ENCODE results near the gene ZBTB7C.

The ZBTB7C gene

DNA sequence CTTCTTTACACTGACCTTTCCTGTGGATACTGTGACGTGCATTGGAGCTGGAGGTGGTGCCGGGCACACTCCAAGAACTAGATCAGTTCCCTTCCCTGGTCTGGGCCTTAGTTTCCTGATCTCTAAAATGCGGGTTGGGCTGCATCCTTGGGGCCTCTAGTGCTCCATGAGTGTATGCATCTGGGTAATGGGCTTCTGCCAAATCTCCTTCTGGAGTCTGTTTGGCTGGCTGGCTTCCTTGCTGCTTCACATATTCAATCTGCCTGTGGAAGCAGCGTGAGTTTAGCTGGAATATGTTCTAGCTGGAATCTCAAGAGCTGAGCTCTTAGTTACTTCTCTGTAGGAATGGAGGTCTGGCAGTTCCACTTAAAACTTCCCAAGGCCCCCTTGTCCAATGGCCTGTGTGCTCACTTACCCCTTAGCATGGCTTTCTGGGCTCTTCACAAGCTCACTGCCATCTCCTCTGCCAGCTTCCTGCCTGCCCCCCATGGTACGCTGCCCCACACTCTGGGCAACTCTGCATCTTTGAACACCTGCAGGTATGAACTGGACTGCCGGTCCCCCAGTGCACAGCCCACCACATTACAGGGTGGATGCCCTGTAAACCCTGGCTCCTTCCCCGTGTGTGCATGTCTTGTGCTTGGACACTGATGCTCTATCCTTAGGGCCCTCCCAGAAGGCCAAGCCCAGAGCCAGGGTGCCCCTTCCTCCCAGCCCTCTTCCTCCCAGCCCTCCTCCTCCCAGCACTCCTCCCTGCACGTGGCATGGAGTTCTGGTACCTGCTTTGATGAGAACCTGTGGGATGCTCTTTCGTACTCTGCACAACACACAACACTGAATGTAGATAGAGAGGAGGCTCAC is 375.2 kb downstream of the ZBTB7C start:
- TF ChIP-seq, protein P1, sequence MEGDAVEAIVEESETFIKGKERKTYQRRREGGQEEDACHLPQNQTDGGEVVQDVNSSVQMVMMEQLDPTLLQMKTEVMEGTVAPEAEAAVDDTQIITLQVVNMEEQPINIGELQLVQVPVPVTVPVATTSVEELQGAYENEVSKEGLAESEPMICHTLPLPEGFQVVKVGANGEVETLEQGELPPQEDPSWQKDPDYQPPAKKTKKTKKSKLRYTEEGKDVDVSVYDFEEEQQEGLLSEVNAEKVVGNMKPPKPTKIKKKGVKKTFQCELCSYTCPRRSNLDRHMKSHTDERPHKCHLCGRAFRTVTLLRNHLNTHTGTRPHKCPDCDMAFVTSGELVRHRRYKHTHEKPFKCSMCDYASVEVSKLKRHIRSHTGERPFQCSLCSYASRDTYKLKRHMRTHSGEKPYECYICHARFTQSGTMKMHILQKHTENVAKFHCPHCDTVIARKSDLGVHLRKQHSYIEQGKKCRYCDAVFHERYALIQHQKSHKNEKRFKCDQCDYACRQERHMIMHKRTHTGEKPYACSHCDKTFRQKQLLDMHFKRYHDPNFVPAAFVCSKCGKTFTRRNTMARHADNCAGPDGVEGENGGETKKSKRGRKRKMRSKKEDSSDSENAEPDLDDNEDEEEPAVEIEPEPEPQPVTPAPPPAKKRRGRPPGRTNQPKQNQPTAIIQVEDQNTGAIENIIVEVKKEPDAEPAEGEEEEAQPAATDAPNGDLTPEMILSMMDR (IDR thresholded peaks at IDR 0.05; ENCODE audit: low read depth, low read length, missing control alignments), result no peak
- in situ Hi-C loops (cut with HindIII; ENCODE audit: low sequenced_read_pairs), result no loop called here
- DNase-seq (ENCODE audit: low read depth), result no peak
- H3K4me3 ChIP-seq (ENCODE audit: low read depth, low read length), result no peak overlapping the region

DNA sequence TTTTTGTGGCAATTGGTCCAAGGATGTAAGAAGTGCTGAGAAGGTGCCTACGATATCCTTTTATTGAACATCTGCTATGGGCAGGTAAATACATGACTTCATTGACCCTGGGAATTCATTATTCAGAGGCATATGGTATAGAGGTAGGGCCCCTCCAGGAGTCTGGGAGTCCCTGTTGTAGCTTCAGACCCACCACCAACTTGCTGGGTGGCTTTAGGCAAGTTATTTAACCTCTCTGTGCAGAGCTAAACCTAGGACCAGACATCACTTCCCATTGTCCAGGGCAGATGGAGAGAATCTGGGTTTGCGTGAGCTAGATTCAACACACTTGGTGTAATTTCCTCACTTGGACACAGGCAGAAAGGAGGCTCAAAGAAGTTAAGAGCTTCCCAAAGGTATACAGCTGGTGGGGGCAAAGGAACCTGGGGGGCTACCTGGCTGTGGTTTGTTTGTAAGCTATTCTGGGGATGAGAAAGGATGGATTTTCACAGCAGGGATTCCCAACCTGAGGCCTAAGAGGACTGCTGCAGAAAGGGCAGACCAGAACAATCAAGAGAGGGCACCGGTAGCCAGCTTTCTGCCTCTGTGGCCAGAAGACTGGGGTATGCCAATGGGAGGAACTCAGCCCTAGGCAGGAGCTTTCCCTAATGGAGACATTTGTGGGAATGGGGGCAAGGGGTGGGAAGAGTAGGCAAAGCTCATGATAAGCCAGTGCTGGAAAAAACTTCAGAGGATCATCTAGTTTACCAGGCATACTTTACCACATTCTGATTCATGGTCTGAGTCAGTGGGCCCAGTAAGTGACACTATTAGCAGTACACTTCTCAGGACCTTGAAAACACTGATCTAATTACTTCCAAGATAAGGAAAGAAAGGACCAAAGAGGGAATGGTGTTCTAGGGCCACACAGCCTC is 376.1 kb downstream of the ZBTB7C start:
- H3K4me3 ChIP-seq (ENCODE audit: low read depth, low read length), result no peak overlapping the region
- in situ Hi-C loops (cut with HindIII; ENCODE audit: low sequenced_read_pairs), result no loop called here
- TF ChIP-seq, protein P1 (IDR thresholded peaks at IDR 0.05; ENCODE audit: low read depth, low read length, missing control alignments), result no peak
- peak; percentile 9 for DNase-seq (ENCODE audit: low read depth)

DNA sequence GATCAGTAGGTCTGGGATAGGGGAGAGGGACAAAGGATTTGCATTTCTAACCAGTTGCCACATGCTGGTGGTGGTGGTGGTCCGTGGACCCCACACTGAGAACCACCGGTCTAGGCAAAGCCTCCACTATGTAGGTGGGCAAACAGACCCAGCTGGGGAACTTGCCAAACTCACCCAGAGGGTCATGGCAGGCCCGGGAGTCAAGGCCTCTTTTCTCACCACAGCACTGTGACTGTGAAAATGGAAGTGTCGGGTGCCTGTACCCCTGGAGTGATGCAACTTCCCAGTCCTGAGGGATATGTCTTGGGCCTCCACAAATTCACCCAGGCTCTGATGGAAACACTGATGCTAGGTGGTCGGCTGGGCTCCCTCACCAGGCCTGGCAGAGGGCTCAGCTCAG is 377.5 kb downstream of the ZBTB7C start:
- DNase-seq (ENCODE audit: low read depth), result no peak
- H3K4me3 ChIP-seq (ENCODE audit: low read depth, low read length), result no peak overlapping the region
- in situ Hi-C loops (cut with HindIII; ENCODE audit: low sequenced_read_pairs), result no loop called here
- TF ChIP-seq, protein P1 (IDR thresholded peaks at IDR 0.05; ENCODE audit: low read depth, low read length, missing control alignments), result no peak

DNA sequence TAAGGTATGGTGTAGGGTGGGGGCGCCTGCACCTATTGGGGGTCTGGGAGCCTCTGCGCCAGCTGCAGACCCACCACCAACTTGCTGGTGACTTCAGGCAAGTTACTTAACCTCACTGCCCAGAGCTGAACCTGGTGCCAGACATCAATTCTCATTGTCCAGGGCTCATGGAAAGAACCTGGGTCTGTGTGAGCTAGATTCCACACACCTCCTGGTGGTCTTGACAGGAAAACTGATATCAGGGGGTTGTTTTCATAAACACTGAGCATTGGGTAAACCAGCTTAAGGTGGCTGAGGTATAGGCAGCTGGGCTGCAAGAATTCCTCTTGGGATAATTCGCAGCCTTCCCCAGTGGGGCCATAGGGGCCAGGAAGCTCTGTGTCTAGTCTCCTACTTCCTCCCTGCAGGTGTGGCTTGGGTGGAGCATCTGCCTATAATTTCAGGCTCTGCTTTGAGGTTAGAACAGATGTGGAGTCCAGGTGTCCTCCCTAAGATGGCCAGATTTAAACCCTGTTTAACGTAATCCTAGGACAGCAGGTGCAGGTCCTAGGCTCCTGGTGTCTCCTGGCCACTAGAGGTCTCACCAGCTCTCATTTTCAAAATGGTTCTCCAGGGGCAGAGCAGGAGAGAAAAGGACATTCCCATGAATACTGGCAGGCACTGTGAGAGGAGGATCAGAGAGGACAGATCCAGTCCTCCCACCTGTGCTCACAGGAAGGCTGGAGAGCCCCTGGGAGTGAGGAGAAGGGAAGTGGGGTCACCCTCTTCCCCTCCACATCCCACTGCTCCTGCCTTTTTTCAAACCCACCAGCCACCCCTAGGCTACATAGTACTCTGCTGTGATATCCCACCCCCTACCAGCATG is 378.3 kb downstream of the ZBTB7C start:
- H3K4me3 ChIP-seq (ENCODE audit: low read depth, low read length), result no peak overlapping the region
- DNase-seq (ENCODE audit: low read depth), result peak; percentile 40
- TF ChIP-seq, protein P1 (IDR thresholded peaks at IDR 0.05; ENCODE audit: low read depth, low read length, missing control alignments), result peak; percentile 86
- in situ Hi-C loops (cut with HindIII; ENCODE audit: low sequenced_read_pairs), result no loop called here

DNA sequence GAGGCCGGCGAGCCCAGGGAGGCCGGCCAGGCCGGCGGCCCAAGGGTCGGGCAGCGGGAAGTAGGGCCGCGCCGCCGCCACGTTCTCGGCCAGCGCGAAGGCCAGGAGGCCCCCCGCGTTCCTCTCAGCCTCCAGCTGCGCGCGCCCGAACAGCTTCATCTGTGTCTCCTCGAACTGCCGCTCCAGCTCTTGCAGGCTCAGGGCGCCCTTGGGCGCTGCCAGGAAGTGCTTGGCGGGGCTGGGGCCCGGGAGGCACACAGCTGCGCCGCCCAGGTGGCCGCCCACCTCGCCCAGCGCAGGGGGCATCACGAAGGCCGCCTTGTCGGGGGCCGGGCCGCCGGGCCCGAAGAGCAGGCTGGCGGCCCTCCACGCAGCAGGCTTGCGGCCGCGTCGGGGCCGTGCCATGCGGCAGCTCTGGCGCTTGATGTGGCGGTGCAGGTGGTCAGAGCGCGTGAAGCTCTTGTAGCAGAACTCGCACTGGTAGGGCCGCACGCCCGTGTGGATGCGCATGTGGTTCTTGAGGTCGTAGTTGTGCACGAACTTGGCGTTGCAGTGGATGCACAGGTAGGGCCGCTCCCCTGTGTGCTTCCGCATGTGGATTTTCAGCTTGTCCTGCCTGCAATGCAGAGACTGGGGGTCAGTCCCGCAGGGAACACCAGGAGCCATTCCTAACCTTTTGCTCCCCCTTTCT is 379.7 kb downstream of the ZBTB7C start:
- no peak for DNase-seq (ENCODE audit: low read depth)

More for the DNA sequence above, 379.7 kb downstream of the ZBTB7C start:
- TF ChIP-seq, protein P1 (IDR thresholded peaks at IDR 0.05; ENCODE audit: low read depth, low read length, missing control alignments), result no peak
- H3K4me3 ChIP-seq (ENCODE audit: low read depth, low read length), result no peak overlapping the region
- in situ Hi-C loops (cut with HindIII; ENCODE audit: low sequenced_read_pairs), result no loop called here
